HepG2 (cell line): ENCODE results near the gene MTURN. TPM values are rescaled to one million over a fixed set of nuclear protein-coding genes. Genes with fewer than 3 reads are reported as not detected.
A peak's percentile ranks its signal among the peaks of the same experiment; 100 is the strongest.

Source experiments
- ATAC-seq: fragments of 200-7000 bp; cut with Tn5 transposase; 3 replicates; pipeline ENCODE4 v1.9.1; 2020; ENCODE audit warnings: mild to moderate bottlenecking, moderate library complexity
- BruUV-seq: library from RNA; stranded (reverse); fragments of 400-500 nt; replicated peaks from 2 replicates; lab custom pipeline; 2021; lab: Mats Ljungman, UMichigan
- CTCF ChIA-PET: fragments of 300-600 bp; formaldehyde crosslinking; extraction: SDS; loops from one replicate; lab custom pipeline; 2021; ENCODE audit warnings: low total read pairs, inconsistent platforms, low intra/inter-chr PET ratio; lab: Yijun Ruan, JAX
- POLR2A ChIA-PET: fragments of 350-600 bp; sonication (Branson Sonifier 250); formaldehyde crosslinking; loops from one replicate; lab custom pipeline; 2020; ENCODE audit warnings: antibody characterized with exemption, inconsistent platforms; lab: Yijun Ruan, JAX
- DNase-seq: peaks from one replicate; pipeline ENCODE4 v3.0.0-alpha.2; 2015; ENCODE audit warnings: low spot score
- FAIRE-seq: peaks from 3 replicates; lab custom pipeline; 2011; peaks lifted over from hg19 to GRCh38; lab: Jason Lieb, UNC
- H2AFZ ChIP-seq: one replicate; pipeline ENCODE4 v1.6.1; 2011; ENCODE audit warnings: low read length, inconsistent platforms
- H3K27ac ChIP-seq: fragments of 300-600 bp; 3 replicates; pipeline ENCODE4 v1.8.0; 2011; ENCODE audit warnings: mixed run types, mild to moderate bottlenecking, mixed read lengths, low read length, inconsistent platforms; ENCODE audit not compliant: insufficient read depth; ENCODE audit errors: extremely low read length
- H3K27me3 ChIP-seq, 2 experiments: fragments of 200-600 bp in 1 of 2; 2 replicates in 1 of 2; 3 replicates in 1 of 2; pipeline versions ENCODE4 v1.6.0 to v1.8.0; 2011; ENCODE audit warnings: low read length in 2 of 2, mild to moderate bottlenecking in 2 of 2, moderate library complexity in 2 of 2, inconsistent platforms in 1 of 2; ENCODE audit not compliant: insufficient read depth in 2 of 2, control insufficient read depth in 1 of 2
- H3K36me3 ChIP-seq, 2 experiments: fragments of 200-600 bp in 1 of 2; replicated peaks in 1 of 2; 2 replicates in 1 of 2; 3 replicates in 1 of 2; pipeline versions ENCODE4 v1.5.1 to v1.8.0; 2011; ENCODE audit warnings: low read length in 2 of 2, inconsistent platforms in 1 of 2; ENCODE audit not compliant: insufficient read depth in 2 of 2, control insufficient read depth in 1 of 2
- H3K4me1 ChIP-seq: 2 replicates; pipeline ENCODE4 v1.5.1; 2012; ENCODE audit warnings: low read length, inconsistent platforms; ENCODE audit not compliant: insufficient read depth
- H3K4me2 ChIP-seq: 2 replicates; pipeline ENCODE4 v1.6.0; 2011; ENCODE audit warnings: low read depth, low read length, inconsistent platforms
- H3K4me3 ChIP-seq, 3 experiments: fragments of 200-600 bp in 1 of 3; sonication (generic), shearing (Covaris generic) in 1 of 3; replicated peaks in 1 of 3; 2 replicates each; pipeline ENCODE4 v1.5.1; 2011 to 2016; ENCODE audit warnings: low read length in 3 of 3, inconsistent platforms in 2 of 3, low read depth in 2 of 3, mild to moderate bottlenecking in 2 of 3, control low read depth in 1 of 3, mixed read lengths in 1 of 3; ENCODE audit not compliant: insufficient read depth in 1 of 3
- H3K79me2 ChIP-seq: one replicate; pipeline ENCODE4 v1.6.1; 2011; ENCODE audit warnings: low read length, inconsistent platforms; ENCODE audit not compliant: insufficient read depth
- H3K9ac ChIP-seq: 2 replicates; pipeline ENCODE4 v1.6.0; 2011; ENCODE audit warnings: mild to moderate bottlenecking, low read depth, low read length, inconsistent platforms; ENCODE audit not compliant: insufficient read depth
- H3K9me3 ChIP-seq: 2 replicates; pipeline ENCODE4 v1.5.1; 2012; ENCODE audit warnings: mild to moderate bottlenecking, low read length
- H4K20me1 ChIP-seq: 2 replicates; pipeline ENCODE4 v1.6.0; 2011; ENCODE audit warnings: inconsistent platforms, mild to moderate bottlenecking, low read length, moderate library complexity; ENCODE audit not compliant: insufficient read depth
- AHDC1 ChIP-seq: sonication (generic); formaldehyde crosslinking; IDR thresholded peaks from 2 replicates; pipeline ENCODE4 v1.5.1; 2020; ENCODE audit warnings: mild to moderate bottlenecking, missing genetic modification reagents, borderline replicate concordance
- ATF7-NPFF ChIP-seq: sonication (generic); formaldehyde crosslinking; IDR thresholded peaks from 2 replicates; pipeline ENCODE4 v1.8.1; 2023; ENCODE audit warnings: mild to moderate bottlenecking, low read depth, missing genetic modification reagents, moderate library complexity
- HMG20B ChIP-seq: conservative IDR thresholded peaks from 2 replicates; pipeline ENCODE4 v1.6.1; 2016; ENCODE audit warnings: missing genetic modification reagents, missing compliant biosample characterization
- JUNB ChIP-seq: sonication (generic); formaldehyde crosslinking; IDR thresholded peaks from 2 replicates; pipeline ENCODE4 v1.8.0; 2022; ENCODE audit warnings: missing genetic modification reagents, mild to moderate bottlenecking, borderline replicate concordance
- KDM2A ChIP-seq: sonication (generic); formaldehyde crosslinking; IDR thresholded peaks from 2 replicates; pipeline ENCODE4 v1.4.0; 2020; ENCODE audit warnings: low read depth, missing genetic modification reagents, borderline replicate concordance
- NFIC ChIP-seq: IDR thresholded peaks from 2 replicates; pipeline ENCODE4 v1.6.1; 2012; ENCODE audit warnings: mild to moderate bottlenecking, low read length, inconsistent platforms
- SAP130 ChIP-seq: IDR thresholded peaks from 2 replicates; pipeline ENCODE4 v1.6.1; 2016; ENCODE audit warnings: low read depth
- SRY ChIP-seq: sonication (generic); formaldehyde crosslinking; IDR thresholded peaks from 2 replicates; pipeline ENCODE4 v1.8.0; 2022; ENCODE audit warnings: mild to moderate bottlenecking, missing genetic modification reagents
- ZNF33B ChIP-seq: sonication (generic); formaldehyde crosslinking; IDR thresholded peaks from 2 replicates; pipeline ENCODE4 v1.5.1; 2020; ENCODE audit warnings: mild to moderate bottlenecking, missing genetic modification reagents
- ZNF749 ChIP-seq: sonication (generic); formaldehyde crosslinking; IDR thresholded peaks from 2 replicates; pipeline ENCODE4 v1.8.0; 2022; ENCODE audit warnings: mild to moderate bottlenecking, missing genetic modification reagents, moderate library complexity, borderline replicate concordance
- WGBS: methylation state at CpG from one replicate; pipeline ENCODE4 v1.1.6; 2017; ENCODE audit warnings: low lambda C conversion rate; 5-methylcytosine and 5-hydroxymethylcytosine counted together
- in situ Hi-C: cut with HindIII; loops from 2 replicates; pipeline ENCODE4 v1.10.0; 2017; ENCODE audit warnings: low pct_unique_long_range_greater_than_20kb; ENCODE audit not compliant: extremely low pct_ligation_motif_present
- intact Hi-C: fragments of 100-400 bp; cut with micrococcal nuclease; formaldehyde crosslinking; loops from one replicate; pipeline ENCODE4 v1.10.0; 2022; ENCODE audit not compliant: unreplicated experiment
- polyA plus RNA-seq, 8 experiments: library from polyadenylated mRNA; depleted of rRNA in 3 of 8; stranded (reverse) in 7 of 8; unstranded in 1 of 8; fragments of >200 nt; fragmentation: Illumina TruSeq in 4 of 8; extraction: Trizol in 4 of 8; gene quantifications; 2 replicates each; pipeline versions ENCODE4 v1.2.1 to v1.2.3, GENCODE V29; 2011 to 2016; ENCODE audit warnings: low read depth in 4 of 8, missing spikeins in 1 of 8, mixed read lengths in 1 of 8; ENCODE audit not compliant: insufficient read depth in 1 of 8
- total RNA-seq, 5 experiments: library from RNA; depleted of rRNA; stranded (reverse); fragments of >200 nt; fragmentation: Illumina TruSeq; extraction: Trizol; gene quantifications; 2 replicates each; pipeline ENCODE4 v1.2.3, GENCODE V29; 2016; ENCODE audit warnings: low read depth in 1 of 5

MTURN gene
- total and polyA plus RNA-seq, 2 of the 13 experiments (the other 11 are each of a cell fraction or from before 2014, with no cell fraction given) = 5.7 to 7.2 TPM

- Histone ChIP-seq H3K4me2 (peak overlapping the region; percentile 84), H3K9me3 (no peaks in the 10 kb centered on the region), H4K20me1 (no peaks in the 10 kb centered on the region), H3K27me3 (no peaks in the 10 kb centered on the region; a peak in 1 of 5 replicates), H3K4me1 (peaks cover 14% of the 10 kb centered on the region), H3K27ac (peak overlapping the region; percentile 43), H3K36me3 (no peaks in the 10 kb centered on the region), H3K4me3 (peak overlapping the region; percentile 80 to 94 (median 90)), H3K9ac (peak overlapping the region; percentile 71), H2AFZ (no peak overlapping the region), H3K79me2 (no peaks in the 10 kb centered on the region)
- POLR2A ChIA-PET = no interaction called here
- intact Hi-C loops = no loop called here
- WGBS = 2% methylated on average over 24 of the region's 93 CpGs
- peak; percentile 71 for ATAC-seq
- peak; percentile 28 for FAIRE-seq
- CTCF ChIA-PET = no interaction called here
- no TSS peak for BruUV-seq
- in situ Hi-C loops = no loop called here
- DNase-seq = peak; percentile 30
- TF ChIP-seq ZNF33B (CRISPR knock-in tag) (0 out of 2 replicates have a peak, but pooled peaks have one; percentile 45), KDM2A (CRISPR knock-in tag) (peak; percentile 52; the same call in 1 of the 2 replicates), ZNF749 (CRISPR knock-in tag) (no peak), SRY (CRISPR knock-in tag) (peak; percentile 58; the same call in 1 of the 2 replicates), ATF7-NPFF (0 out of 2 replicates have a peak, but pooled peaks have one; percentile 58), AHDC1 (0 out of 2 replicates have a peak, but pooled peaks have one; percentile 43), SAP130 (CRISPR knock-in tag) (peak; percentile 60; the same call in 1 of the 2 replicates), NFIC (no peak), JUNB (peak; percentile 38; the same call in 1 of the 2 replicates), HMG20B (CRISPR knock-in tag) (no peak)
These were observed 723 bp downstream of the MTURN start for GRCh38 chr7:30135301-30136116.
